Measurements from ENCODE around the gene FAM174B.

FAM174B gene

DNA sequence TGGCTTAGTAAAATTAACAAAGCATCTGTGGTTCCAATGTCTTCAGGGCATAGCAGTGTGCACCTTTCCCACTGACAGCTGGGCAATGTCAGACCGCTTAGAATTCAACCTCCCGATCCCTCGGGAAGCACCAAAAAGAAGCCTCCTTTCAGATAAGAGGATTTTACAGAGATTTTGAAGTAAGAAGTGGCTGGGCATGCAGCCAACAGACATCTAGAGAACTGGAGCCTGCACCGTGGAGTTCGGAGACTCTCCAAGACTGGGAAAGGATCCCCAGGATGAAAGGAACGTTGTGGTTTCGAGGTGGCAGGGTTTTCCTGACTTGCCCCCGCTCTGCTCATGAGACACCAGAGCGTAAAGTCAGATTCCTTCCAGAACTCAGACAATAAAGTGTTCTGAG, 5.3 kb downstream of the FAM174B start:
- H3K27ac ChIP-seq, result peak overlapping the region; percentile 100
- TF ChIP-seq, protein P1, sequence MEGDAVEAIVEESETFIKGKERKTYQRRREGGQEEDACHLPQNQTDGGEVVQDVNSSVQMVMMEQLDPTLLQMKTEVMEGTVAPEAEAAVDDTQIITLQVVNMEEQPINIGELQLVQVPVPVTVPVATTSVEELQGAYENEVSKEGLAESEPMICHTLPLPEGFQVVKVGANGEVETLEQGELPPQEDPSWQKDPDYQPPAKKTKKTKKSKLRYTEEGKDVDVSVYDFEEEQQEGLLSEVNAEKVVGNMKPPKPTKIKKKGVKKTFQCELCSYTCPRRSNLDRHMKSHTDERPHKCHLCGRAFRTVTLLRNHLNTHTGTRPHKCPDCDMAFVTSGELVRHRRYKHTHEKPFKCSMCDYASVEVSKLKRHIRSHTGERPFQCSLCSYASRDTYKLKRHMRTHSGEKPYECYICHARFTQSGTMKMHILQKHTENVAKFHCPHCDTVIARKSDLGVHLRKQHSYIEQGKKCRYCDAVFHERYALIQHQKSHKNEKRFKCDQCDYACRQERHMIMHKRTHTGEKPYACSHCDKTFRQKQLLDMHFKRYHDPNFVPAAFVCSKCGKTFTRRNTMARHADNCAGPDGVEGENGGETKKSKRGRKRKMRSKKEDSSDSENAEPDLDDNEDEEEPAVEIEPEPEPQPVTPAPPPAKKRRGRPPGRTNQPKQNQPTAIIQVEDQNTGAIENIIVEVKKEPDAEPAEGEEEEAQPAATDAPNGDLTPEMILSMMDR (conservative IDR thresholded peaks at IDR 0.05), result no peak

DNA sequence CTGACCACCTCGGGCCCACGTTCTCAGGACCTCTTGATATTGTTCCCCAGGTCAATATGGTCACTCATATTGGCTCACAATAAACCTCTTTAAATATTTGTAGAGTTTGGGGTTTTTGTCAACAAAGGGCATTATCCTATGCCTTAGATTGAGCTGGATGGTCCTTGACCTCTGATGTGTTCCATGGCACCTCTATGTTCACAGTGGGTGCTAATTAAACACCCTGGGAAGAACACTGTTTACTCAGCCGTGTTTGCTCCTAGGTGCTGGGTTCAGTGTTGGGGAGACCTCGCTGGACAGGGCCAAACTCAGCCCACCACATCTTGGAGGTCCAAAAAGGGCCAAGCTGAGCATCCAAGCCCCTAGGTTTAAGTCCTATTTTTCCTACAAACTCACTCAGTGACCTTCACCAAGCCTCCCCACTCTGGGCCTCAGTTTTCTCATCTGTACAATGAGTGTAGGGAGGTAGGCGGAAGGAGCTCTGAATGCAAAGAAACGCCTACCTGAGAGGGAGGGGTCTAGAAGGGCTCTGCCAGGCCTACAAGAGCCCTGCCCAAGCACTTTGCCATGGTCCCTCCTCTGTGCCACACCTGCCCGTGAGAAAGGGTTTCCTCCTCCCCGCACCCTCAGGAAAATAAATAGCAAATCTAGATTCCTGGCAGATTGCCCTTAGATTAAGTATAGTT, 7.2 kb downstream of the FAM174B start:
- TF ChIP-seq, protein P1 (conservative IDR thresholded peaks at IDR 0.05), result no peak
- H3K27ac ChIP-seq, result peak overlapping the region; percentile 100

DNA sequence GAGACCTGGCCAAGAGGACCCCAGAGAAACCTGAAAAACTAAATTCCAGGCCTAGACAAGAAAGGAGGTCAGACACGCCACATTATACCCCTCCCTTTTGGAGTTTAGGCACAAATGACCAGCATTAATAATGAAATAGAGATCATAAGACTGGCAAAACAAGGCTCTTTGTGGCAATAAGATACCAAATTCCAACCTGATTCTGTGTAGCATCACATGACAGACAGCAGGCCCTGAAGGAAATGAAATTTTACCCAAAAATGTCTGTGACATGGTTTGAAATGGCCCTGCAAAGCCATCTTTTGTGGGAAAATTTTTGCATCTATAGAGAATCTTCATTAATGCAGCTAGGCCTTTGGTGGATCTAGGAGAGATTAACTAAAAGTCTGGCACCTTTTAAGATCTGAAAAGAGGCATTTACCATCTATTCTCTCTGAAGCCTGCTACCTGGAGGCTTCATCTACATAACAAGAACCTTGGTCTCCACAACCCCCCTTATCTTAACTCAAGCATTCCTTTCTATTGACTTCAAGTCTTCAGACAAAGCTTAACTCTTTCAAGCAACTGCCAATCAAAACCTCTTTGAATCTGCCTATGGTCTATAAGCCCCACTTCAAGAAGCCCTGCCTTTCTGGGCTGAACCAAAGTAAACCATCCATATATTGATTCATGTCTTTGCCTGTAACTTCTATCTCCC, 8.0 kb downstream of the FAM174B start:
- TF ChIP-seq, protein P1 (conservative IDR thresholded peaks at IDR 0.05), result no peak
- peak overlapping the region; percentile 100 for H3K27ac ChIP-seq

DNA sequence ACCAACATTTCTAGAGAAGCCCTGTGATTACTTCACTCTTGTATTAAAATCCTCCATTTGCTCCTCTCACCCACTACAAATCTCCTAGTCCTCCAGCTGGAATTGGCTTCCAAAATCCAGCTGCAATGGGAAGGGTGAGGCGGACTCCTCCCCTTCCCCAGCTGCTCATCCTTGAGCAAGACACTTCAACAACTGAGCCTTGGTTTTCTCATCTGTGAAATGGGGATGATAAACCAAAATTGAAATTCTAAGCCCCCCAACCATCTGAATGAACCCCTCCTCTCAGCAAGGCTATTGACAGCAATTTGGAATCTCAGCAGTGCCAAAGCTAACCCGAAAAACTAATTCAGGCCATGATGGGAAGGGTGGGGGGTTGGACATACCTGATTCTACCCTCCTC, 9.4 kb downstream of the FAM174B start:
- H3K27ac ChIP-seq, result peak overlapping the region; percentile 100
- TF ChIP-seq, protein P1 (conservative IDR thresholded peaks at IDR 0.05), result no peak

DNA sequence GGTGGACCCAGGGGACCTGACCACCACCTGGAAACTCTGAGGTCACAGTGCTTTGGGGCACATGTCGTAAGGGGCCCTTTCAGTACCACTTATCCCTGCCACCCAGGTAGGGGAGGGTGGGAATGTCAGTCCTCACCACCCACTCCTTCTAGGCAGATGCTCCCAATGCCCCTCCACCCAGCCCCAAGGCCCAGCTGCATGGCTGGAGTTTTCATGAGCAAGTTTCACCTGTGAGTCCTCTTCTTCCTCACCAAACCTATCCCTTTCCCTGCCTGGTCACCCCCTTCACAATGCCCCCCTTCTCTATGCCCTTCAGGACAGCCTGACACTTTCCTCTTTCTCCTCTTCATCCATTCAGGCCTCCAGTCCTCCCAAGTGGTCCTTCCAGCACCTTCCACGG, 9.8 kb downstream of the FAM174B start:
- TF ChIP-seq, protein P1 (conservative IDR thresholded peaks at IDR 0.05), result no peak
- peak overlapping the region; percentile 100 for H3K27ac ChIP-seq

DNA sequence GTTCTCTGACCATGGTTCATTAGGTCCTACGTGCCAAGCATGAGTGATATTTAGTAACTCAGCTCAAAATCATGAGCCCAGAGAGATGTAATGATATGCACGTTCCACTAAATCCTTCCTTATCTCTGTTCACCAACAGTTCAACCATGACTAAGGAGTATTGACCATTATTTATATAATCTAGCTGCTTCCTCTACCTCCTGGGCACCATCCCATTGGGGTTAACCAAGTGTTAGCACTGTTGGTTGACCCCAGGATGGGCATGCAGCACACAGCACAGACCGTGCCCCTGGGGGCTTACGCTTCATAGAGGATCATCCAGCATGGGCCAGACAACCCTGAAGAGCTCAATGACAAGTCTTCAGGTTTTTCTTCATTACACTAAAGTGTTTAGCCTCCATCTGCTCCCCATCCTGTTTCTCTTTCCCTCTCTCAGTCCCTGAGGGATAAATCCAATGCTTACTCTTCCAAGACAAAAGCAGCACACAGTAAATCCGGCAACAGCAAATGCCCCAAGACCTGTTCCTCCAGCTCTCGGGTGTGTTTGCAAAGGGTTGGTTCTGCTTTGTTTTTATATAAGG, 10.4 kb downstream of the FAM174B start:
- peak overlapping the region; percentile 100 for H3K27ac ChIP-seq
- TF ChIP-seq, protein P1 (conservative IDR thresholded peaks at IDR 0.05), result no peak

Measured in VCaP (cell line).